Measurements from ENCODE around the gene PNPT1.

DNA sequence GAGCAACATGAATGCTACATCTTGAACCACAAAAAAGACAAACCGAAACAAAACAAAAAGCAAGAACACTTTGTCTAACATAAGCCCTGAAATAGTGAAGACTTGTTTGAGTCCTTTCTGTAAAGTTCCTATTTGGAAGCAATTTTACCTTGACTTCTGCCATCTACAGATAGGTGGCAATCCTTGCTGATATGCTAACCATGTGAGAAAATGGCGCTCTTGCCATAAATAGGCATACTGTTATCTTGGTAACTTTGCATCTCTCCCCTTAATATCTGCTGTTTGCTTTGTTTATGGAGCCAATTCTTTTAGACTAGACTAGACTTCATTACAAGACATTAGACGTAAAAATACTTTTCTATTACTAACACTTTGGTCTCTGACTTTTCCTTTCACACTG is 49.4 kb upstream of the PNPT1 start:
- no peak for TF ChIP-seq POLR2A (IDR thresholded peaks at IDR 0.05)
- TF ChIP-seq, protein P1, sequence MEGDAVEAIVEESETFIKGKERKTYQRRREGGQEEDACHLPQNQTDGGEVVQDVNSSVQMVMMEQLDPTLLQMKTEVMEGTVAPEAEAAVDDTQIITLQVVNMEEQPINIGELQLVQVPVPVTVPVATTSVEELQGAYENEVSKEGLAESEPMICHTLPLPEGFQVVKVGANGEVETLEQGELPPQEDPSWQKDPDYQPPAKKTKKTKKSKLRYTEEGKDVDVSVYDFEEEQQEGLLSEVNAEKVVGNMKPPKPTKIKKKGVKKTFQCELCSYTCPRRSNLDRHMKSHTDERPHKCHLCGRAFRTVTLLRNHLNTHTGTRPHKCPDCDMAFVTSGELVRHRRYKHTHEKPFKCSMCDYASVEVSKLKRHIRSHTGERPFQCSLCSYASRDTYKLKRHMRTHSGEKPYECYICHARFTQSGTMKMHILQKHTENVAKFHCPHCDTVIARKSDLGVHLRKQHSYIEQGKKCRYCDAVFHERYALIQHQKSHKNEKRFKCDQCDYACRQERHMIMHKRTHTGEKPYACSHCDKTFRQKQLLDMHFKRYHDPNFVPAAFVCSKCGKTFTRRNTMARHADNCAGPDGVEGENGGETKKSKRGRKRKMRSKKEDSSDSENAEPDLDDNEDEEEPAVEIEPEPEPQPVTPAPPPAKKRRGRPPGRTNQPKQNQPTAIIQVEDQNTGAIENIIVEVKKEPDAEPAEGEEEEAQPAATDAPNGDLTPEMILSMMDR (IDR thresholded peaks at IDR 0.05): no peak
